ENCODE data around the gene FOXP4. TPM values are rescaled to one million over a fixed set of nuclear protein-coding genes. Genes with fewer than 3 reads are reported as not detected.

The FOXP4 gene
- total and polyA plus RNA-seq, 7 donors, result 4.1 to 19.5 (median 12.7) TPM

DNA sequence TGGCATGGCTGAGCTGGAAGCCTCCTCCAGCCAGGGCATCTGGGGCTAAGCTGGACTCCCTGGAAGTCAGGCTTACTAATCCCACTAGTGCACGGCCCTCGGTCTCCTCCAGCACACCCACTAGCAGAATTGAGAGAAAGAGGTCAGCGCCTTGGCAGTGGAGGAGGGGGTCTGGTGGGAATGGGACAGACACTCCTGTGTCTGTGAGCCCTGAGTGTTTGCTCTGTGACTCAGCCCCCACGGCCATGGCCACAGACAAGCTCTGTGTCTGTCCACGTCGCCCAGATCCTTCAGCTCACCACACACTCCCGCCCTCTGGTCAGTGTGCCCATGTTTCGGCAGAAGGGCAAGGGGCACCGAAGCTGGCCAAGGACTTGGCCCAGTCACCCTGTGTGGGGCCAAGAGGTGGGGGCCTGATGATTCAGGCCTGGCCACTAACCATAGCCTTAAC, 100.9 kb downstream of the FOXP4 start:
- H3K27ac ChIP-seq, result no peak overlapping the region
- H3K9me3 ChIP-seq, result no peaks in the 10 kb centered on the region
- H3K4me3 ChIP-seq, result no peak overlapping the region
- no peaks in the 10 kb centered on the region for H3K36me3 ChIP-seq
- peaks cover 0 to 4% (median 0%) of the 10 kb centered on the region in 3 donors for H3K27me3 ChIP-seq
- intact Hi-C loops (cut with DNase I), result no loop called here
- WGBS, 2 donors, result 77 to 86% methylated on average over 9 of the region's 9 CpGs
- no peaks in the 10 kb centered on the region for H3K4me1 ChIP-seq
- TF ChIP-seq EP300 (IDR thresholded peaks at IDR 0.05), result no peak
- TF ChIP-seq, protein P1, sequence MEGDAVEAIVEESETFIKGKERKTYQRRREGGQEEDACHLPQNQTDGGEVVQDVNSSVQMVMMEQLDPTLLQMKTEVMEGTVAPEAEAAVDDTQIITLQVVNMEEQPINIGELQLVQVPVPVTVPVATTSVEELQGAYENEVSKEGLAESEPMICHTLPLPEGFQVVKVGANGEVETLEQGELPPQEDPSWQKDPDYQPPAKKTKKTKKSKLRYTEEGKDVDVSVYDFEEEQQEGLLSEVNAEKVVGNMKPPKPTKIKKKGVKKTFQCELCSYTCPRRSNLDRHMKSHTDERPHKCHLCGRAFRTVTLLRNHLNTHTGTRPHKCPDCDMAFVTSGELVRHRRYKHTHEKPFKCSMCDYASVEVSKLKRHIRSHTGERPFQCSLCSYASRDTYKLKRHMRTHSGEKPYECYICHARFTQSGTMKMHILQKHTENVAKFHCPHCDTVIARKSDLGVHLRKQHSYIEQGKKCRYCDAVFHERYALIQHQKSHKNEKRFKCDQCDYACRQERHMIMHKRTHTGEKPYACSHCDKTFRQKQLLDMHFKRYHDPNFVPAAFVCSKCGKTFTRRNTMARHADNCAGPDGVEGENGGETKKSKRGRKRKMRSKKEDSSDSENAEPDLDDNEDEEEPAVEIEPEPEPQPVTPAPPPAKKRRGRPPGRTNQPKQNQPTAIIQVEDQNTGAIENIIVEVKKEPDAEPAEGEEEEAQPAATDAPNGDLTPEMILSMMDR (IDR thresholded peaks at IDR 0.05), result no peak
- TF ChIP-seq POLR2A (IDR thresholded peaks at IDR 0.05), result no peak
- no peak for TF ChIP-seq POLR2AphosphoS5 (IDR thresholded peaks at IDR 0.05)
- DNase-seq, result no peak

DNA sequence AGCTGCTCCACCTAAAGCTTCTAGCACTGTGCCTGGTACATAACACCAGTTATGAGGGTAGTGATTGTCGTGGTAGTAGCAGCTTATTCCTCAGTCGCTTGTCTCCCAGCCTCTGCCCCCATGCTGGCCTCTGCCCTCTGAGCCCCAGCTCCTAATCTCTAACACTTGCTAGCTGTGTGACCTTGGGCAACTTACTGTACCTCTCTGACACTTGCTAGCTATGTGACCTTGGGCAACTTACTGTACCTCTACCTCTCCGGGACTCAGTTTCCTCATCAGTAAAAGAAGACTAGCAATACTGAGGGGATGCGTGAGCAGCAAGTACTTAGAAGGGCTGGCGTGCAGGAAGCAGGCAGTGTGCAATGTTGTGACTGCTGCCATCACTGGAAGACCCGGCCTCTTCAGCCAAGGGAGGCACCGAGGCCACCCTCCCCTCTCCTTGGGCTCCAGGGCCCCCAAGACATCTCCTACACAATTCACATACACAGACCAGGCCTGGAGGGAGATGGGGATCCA, 101.9 kb downstream of the FOXP4 start:
- WGBS, 2 donors, result 70 to 82% methylated on average over 7 of the region's 7 CpGs
- H3K4me1 ChIP-seq, result no peaks in the 10 kb centered on the region
- H3K36me3 ChIP-seq, result no peaks in the 10 kb centered on the region
- no peak overlapping the region for H3K27ac ChIP-seq
- DNase-seq, result no peak
- H3K4me3 ChIP-seq, result no peak overlapping the region
- no peaks in the 10 kb centered on the region for H3K9me3 ChIP-seq
- H3K27me3 ChIP-seq, result peaks cover 0 to 4% (median 0%) of the 10 kb centered on the region in 3 donors
- intact Hi-C loops (cut with DNase I), result no loop called here
- TF ChIP-seq POLR2AphosphoS5 (IDR thresholded peaks at IDR 0.05) (no peak), EP300 (IDR thresholded peaks at IDR 0.05) (no peak), POLR2A (IDR thresholded peaks at IDR 0.05) (no peak)
- TF ChIP-seq, protein P1 (IDR thresholded peaks at IDR 0.05), result no peak

DNA sequence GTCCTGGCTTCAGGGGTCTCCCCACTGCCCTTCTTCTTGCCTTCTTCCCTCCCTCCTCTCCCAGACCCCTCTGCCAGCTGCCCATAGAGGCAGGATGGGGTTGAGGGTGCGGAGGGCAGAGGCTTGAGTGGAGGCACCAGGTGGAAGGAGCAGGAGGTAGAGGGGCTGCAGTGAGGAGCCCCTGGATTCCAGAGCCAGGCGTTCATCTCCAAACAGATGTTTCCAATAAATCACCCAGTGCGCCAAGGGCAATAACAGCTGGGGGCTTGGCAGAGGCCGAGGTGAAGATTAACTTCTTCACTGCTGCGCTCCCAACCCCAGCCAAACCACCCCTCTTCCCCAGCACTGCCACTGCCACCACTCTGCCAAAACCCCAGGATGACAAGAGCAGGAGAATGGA, 102.7 kb downstream of the FOXP4 start:
- intact Hi-C loops (cut with DNase I), result no loop called here

DNA sequence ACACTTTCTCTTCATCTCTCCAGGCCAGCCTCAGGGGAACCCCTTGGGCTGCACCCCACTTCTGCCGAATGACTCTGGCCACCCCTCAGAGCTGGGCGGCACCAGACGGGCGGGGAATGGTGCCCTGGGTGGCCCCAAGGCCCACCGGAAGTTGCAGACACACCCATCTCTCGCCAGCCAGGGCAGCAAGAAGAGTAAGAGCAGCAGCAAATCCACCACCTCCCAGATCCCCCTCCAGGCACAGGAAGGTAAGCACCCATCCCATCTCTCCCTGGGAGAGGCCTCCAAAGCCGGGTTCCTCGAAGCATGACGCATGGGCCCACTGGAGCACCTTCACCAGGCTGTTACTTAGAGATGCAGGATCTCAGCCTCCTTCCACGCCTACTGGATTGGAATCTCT, 103.4 kb downstream of the FOXP4 start:
- Histone ChIP-seq H3K9me3 (no peaks in the 10 kb centered on the region), H3K4me1 (no peaks in the 10 kb centered on the region), H3K36me3 (no peaks in the 10 kb centered on the region), H3K27ac (no peak overlapping the region), H3K4me3 (no peak overlapping the region), H3K27me3 (peaks cover 0 to 8% (median 0%) of the 10 kb centered on the region in 3 donors)
- TF ChIP-seq EP300 (IDR thresholded peaks at IDR 0.05) (no peak), POLR2AphosphoS5 (IDR thresholded peaks at IDR 0.05) (no peak), POLR2A (IDR thresholded peaks at IDR 0.05) (no peak)
- 40 to 77% methylated on average over 10 of the region's 10 CpGs for WGBS, 2 donors
- intact Hi-C loops (cut with DNase I), result no loop called here
- no peak for DNase-seq

More for the DNA sequence above, 102.7 kb downstream of the FOXP4 start:
- no peak for TF ChIP-seq POLR2A (IDR thresholded peaks at IDR 0.05)
- TF ChIP-seq, protein P1 (IDR thresholded peaks at IDR 0.05), result no peak
- TF ChIP-seq POLR2AphosphoS5 (IDR thresholded peaks at IDR 0.05), result no peak
- no peak for TF ChIP-seq EP300 (IDR thresholded peaks at IDR 0.05)
- H3K4me1 ChIP-seq, result no peaks in the 10 kb centered on the region
- no peak overlapping the region for H3K27ac ChIP-seq
- peaks cover 0 to 4% (median 0%) of the 10 kb centered on the region in 3 donors for H3K27me3 ChIP-seq
- H3K36me3 ChIP-seq, result no peaks in the 10 kb centered on the region
- DNase-seq, result no peak
- no peaks in the 10 kb centered on the region for H3K9me3 ChIP-seq
- H3K4me3 ChIP-seq, result no peak overlapping the region
- WGBS, 2 donors, result 39 to 57% methylated on average over 5 of the region's 5 CpGs

DNA sequence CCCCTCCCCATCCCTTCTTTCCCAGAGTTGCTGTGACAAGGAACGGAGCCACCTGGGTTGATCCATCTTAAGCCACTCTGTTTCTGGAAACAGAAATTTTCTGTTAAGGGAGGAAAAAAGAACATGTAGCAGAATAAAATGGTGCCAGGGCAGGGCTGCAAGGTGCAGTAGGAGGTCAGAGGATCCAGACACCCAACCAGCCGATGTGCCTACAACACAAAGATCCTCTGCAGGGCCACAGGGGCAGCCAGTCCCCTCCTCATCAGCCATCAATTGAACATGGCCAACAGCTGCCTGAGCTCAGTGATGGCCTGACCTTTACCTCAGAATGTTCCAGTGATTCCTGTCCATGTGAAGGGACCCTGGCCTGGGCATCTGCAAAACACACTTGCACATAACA, 103.9 kb downstream of the FOXP4 start:
- Histone ChIP-seq H3K4me1 (no peaks in the 10 kb centered on the region), H3K36me3 (no peaks in the 10 kb centered on the region), H3K9me3 (no peaks in the 10 kb centered on the region), H3K27ac (no peak overlapping the region), H3K4me3 (no peak overlapping the region), H3K27me3 (peaks cover 0 to 4% (median 0%) of the 10 kb centered on the region in 3 donors)
- intact Hi-C loops (cut with DNase I), result no loop called here
- no peak for DNase-seq
- 88 to 93% methylated on average over 2 of the region's 2 CpGs for WGBS, 2 donors
- TF ChIP-seq EP300 (IDR thresholded peaks at IDR 0.05) (no peak), POLR2AphosphoS5 (IDR thresholded peaks at IDR 0.05) (no peak), POLR2A (IDR thresholded peaks at IDR 0.05) (no peak)
- TF ChIP-seq, protein P1 (IDR thresholded peaks at IDR 0.05), result no peak

Measured in sigmoid colon (tissue), 7 donors.